Cardiac fibroblast (primary cell): ENCODE data around the gene ZNF532.

Experiments used
- DNase-seq, 2 donors: peaks; one replicate each; pipeline versions ENCODE4 v3.0.0 to v3.0.0-alpha.2; 2010; ENCODE audit warnings: low read depth in 2 of 2
- H3K4me3 ChIP-seq, 2 donors: replicated peaks in 1 of 2; 1 replicate in 1 of 2; 2 replicates in 1 of 2; pipeline ENCODE4 v1.5.1; 2011; ENCODE audit warnings: low read depth in 2 of 2, low read length in 2 of 2, mild to moderate bottlenecking in 2 of 2, moderate library complexity in 1 of 2
- CTCF ChIP-seq: IDR thresholded peaks from one replicate; pipeline ENCODE4 v1.5.1; 2011; ENCODE audit warnings: low read depth, mild to moderate bottlenecking, low read length, inconsistent platforms

The ZNF532 gene

GRCh38 chr18:58965291-58966004 lies 100.8 kb downstream of the ZNF532 start:
- H3K4me3 ChIP-seq: no peak overlapping the region
- no peak for TF ChIP-seq CTCF
- no peak for DNase-seq

DNA sequence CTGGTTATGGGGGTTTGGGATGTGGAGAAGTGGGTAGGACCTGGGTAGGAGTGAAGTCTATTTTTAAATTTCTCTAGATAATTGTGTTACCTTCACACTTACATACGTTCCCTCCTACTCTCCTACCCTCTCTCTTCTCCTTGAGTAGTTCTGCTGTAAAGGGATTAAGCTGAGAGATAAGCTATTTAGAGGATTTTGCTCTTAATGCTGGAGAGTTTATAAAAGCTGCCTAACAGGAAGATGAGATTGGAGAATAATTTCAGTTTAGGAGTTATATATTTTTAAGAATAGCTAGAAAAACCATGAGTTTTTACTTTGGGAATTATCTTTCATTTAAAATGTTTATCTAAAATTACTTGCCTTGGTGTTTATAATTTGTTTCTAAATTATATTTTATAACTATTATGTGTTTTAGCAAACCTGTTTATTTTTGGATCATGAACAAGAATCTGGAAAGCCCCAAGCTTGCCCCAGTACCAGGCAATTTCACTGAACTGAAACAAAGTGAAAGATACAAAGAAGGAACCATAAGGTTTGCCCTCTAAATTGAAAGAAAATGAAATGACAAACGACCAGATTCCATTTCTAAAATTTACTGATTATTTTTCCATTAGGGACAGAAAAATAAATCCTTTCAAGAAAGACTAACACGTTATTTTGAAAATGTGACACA lies 101.5 kb downstream of the ZNF532 start:
- H3K4me3 ChIP-seq: no peak overlapping the region
- no peak for DNase-seq
- no peak for TF ChIP-seq CTCF

- no peak for DNase-seq
- H3K4me3 ChIP-seq: no peak overlapping the region
- TF ChIP-seq CTCF: no peak
Measured at GRCh38 chr18:58966704-58967103, 102.0 kb downstream of the ZNF532 start.

DNA sequence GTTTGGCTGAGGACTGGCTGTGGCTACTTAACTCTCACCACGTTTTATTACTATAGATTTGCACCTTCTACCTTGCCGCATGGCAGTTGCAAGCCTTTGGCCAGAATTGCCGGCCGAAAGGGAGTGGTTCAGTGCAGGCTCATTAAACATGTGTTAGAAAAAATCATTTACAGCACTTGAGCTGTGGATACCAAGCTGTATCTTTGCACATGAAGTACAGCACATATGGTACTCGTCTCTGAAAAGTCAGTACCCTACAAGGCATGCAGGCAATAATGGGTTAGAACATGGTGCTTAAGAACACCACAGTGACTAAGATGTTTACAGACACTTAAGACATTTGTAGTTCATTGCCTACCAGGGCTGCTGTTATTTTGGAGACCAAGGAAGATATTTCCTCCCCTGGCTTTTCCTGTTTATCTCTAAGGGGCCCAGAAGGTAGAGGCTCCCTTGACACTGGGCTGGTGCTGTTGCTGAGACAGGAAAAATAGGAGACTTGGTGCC lies 103.1 kb downstream of the ZNF532 start:
- no peak for TF ChIP-seq CTCF
- peak in 1 of 2 donors; percentile 20 for DNase-seq
- no peak overlapping the region for H3K4me3 ChIP-seq

DNA sequence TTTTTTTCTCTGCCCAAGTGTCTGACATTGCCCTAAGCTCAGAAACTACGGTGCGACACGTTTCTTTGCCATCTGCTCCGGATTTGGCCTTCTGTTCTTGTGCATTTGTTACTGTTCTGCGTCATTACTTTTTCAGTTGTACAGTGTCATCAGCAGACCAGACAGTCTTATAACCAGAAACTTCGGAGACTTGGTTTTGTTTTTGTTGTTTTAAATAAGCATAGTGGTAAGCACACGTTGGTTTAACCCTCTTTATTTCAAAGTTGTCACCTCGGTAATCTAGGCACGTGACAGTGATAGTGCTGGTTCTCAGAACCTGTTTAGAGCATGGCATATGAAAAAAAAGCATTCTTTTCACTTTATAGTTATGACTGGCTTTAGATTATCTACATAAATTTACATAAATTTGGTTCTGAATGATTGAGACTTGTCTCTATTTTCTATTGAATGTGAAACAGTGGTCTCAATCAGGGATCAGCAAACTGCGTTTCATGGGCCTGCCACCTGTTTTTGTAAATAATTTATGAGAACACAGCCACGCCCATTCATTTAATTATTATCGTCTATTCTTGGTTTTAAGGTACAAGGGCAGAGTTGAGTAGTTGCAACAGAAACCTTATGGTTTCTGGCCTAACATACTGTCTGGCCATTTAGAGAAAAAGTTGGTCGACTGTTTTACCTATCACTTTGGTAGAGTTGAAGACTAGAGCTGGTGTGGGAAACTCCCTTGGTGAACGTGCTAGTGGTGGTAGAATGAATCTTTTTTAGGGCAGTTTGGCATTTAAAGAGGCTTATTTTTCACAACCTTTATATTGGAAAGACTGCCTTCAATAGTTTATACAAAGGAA lies 106.5 kb downstream of the ZNF532 start:
- no peak overlapping the region for H3K4me3 ChIP-seq
- no peak for TF ChIP-seq CTCF
- no peak for DNase-seq

GRCh38 chr18:58975296-58975695 lies 110.6 kb downstream of the ZNF532 start:
- no peak overlapping the region for H3K4me3 ChIP-seq
- no peak for TF ChIP-seq CTCF
- no peak for DNase-seq
